Measurements from ENCODE around the gene TTLL3. TPM values are rescaled to one million over a fixed set of nuclear protein-coding genes. Genes with fewer than 3 reads are reported as not detected.

Gene TTLL3
- total RNA-seq (10 to 100 TPM; 32.4 to 50.6 TPM), polyA plus RNA-seq (ENCODE audit: insufficient read length in 2 of 2) (10 to 100 TPM; 46.7 to 75.0 TPM)
- long read RNA-seq, donor 1, full-length matches to known transcripts, result 6 of 51 reads
- long read RNA-seq, donor 1, partial matches to known transcripts, result 29 of 51 reads
- long read RNA-seq, donor 1, other reads (novel, unspliced or antisense), result 16 of 51 reads
- long read RNA-seq, donor 2, full-length matches to known transcripts, result 3 of 16 reads
- long read RNA-seq, donor 2, partial matches to known transcripts, result 8 of 16 reads
- long read RNA-seq, donor 2, other reads (novel, unspliced or antisense), result 5 of 16 reads
- long read RNA-seq, donor 3, partial matches to known transcripts, result 6 of 13 reads
- long read RNA-seq, donor 3, other reads (novel, unspliced or antisense), result 5 of 13 reads
- long read RNA-seq, donor 4, full-length matches to known transcripts, result 11 of 98 reads
- long read RNA-seq, donor 4, partial matches to known transcripts, result 50 of 98 reads
- long read RNA-seq, donor 4, other reads (novel, unspliced or antisense), result 37 of 98 reads

GRCh38 chr3:9809615-9810432 is at the start of gene TTLL3:
Gene TTLL3 (plus strand): TSS chr3:9810262. CDS start chr3:9810662, 400 bp downstream.
- peaks cover 24% of the 10 kb centered on the region for H3K4me1 ChIP-seq (ENCODE audit: control insufficient read depth, insufficient read depth, low read length)
- under 1% methylated on average over 67 of the region's 76 CpGs for WGBS (ENCODE audit: insufficient coverage)
- no peaks in the 10 kb centered on the region for H3K27me3 ChIP-seq (ENCODE audit: control insufficient read depth, insufficient read depth, low read length)
- peak within 1 kb of the TSS; percentile 94 for H3K27ac ChIP-seq (ENCODE audit: low read depth, low read length)
- no peaks in the 10 kb centered on the region for H3K9me3 ChIP-seq (ENCODE audit: control insufficient read depth, insufficient read depth, low read length)
- peaks cover 34% of the 10 kb centered on the region for H3K36me3 ChIP-seq (ENCODE audit: control insufficient read depth, insufficient read depth, low read length)
- DNase-seq (ENCODE audit: low read depth in 4 of 6, low spot score in 6 of 6), result peak; percentile 38 to 92 (median 58)
- H3K4me3 ChIP-seq (ENCODE audit: low read depth, low read length), result peak within 1 kb of the TSS; percentile 60

- no peak overlapping the region for H3K27ac ChIP-seq (ENCODE audit: low read depth, low read length)
- 90% methylated on average over 7 of the region's 10 CpGs for WGBS (ENCODE audit: insufficient coverage)
- no peaks in the 10 kb centered on the region for H3K9me3 ChIP-seq (ENCODE audit: control insufficient read depth, insufficient read depth, low read length)
- DNase-seq (ENCODE audit: low read depth in 4 of 6, low spot score in 6 of 6), result no peak
- H3K27me3 ChIP-seq (ENCODE audit: control insufficient read depth, insufficient read depth, low read length), result no peaks in the 10 kb centered on the region
- peaks cover 87% of the 10 kb centered on the region for H3K36me3 ChIP-seq (ENCODE audit: control insufficient read depth, insufficient read depth, low read length)
- H3K4me3 ChIP-seq (ENCODE audit: low read depth, low read length), result no peak overlapping the region
- peaks cover 4% of the 10 kb centered on the region for H3K4me1 ChIP-seq (ENCODE audit: control insufficient read depth, insufficient read depth, low read length)
These were observed 49.1 kb upstream of the TTLL3 start for GRCh38 chr3:9760779-9761505.

GRCh38 chr3:9761919-9762318 is 48.1 kb upstream of the TTLL3 start:
- no peak for DNase-seq (ENCODE audit: low read depth in 4 of 6, low spot score in 6 of 6)
- no CpG with 5 or more reads among the region's 5 CpGs for WGBS (ENCODE audit: insufficient coverage)
- Histone ChIP-seq H3K27me3 (ENCODE audit: control insufficient read depth, insufficient read depth, low read length) (no peaks in the 10 kb centered on the region), H3K9me3 (ENCODE audit: control insufficient read depth, insufficient read depth, low read length) (no peaks in the 10 kb centered on the region), H3K27ac (ENCODE audit: low read depth, low read length) (no peak overlapping the region), H3K4me3 (ENCODE audit: low read depth, low read length) (no peak overlapping the region), H3K4me1 (ENCODE audit: control insufficient read depth, insufficient read depth, low read length) (peaks cover 5% of the 10 kb centered on the region), H3K36me3 (ENCODE audit: control insufficient read depth, insufficient read depth, low read length) (peaks cover 79% of the 10 kb centered on the region)

GRCh38 chr3:9762871-9763270 is 47.2 kb upstream of the TTLL3 start:
- peaks cover 9% of the 10 kb centered on the region for H3K4me1 ChIP-seq (ENCODE audit: control insufficient read depth, insufficient read depth, low read length)
- WGBS (ENCODE audit: insufficient coverage), result 89% methylated on average over 8 of the region's 8 CpGs
- H3K27me3 ChIP-seq (ENCODE audit: control insufficient read depth, insufficient read depth, low read length), result no peaks in the 10 kb centered on the region
- no peak overlapping the region for H3K4me3 ChIP-seq (ENCODE audit: low read depth, low read length)
- peaks cover 76% of the 10 kb centered on the region for H3K36me3 ChIP-seq (ENCODE audit: control insufficient read depth, insufficient read depth, low read length)
- H3K27ac ChIP-seq (ENCODE audit: low read depth, low read length), result no peak overlapping the region
- DNase-seq (ENCODE audit: low read depth in 4 of 6, low spot score in 6 of 6), result no peak
- no peaks in the 10 kb centered on the region for H3K9me3 ChIP-seq (ENCODE audit: control insufficient read depth, insufficient read depth, low read length)

- Histone ChIP-seq H3K9me3 (ENCODE audit: control insufficient read depth, insufficient read depth, low read length) (no peaks in the 10 kb centered on the region), H3K36me3 (ENCODE audit: control insufficient read depth, insufficient read depth, low read length) (peaks cover 47% of the 10 kb centered on the region), H3K4me3 (ENCODE audit: low read depth, low read length) (no peak overlapping the region), H3K27me3 (ENCODE audit: control insufficient read depth, insufficient read depth, low read length) (no peaks in the 10 kb centered on the region), H3K27ac (ENCODE audit: low read depth, low read length) (no peak overlapping the region), H3K4me1 (ENCODE audit: control insufficient read depth, insufficient read depth, low read length) (peaks cover 38% of the 10 kb centered on the region)
- peak in 1 of 6 donors; percentile 4 for DNase-seq (ENCODE audit: low read depth in 4 of 6, low spot score in 6 of 6)
- WGBS (ENCODE audit: insufficient coverage), result 96% methylated on average over 2 of the region's 4 CpGs
These were observed 44.2 kb upstream of the TTLL3 start for GRCh38 chr3:9765865-9766264.

- Histone ChIP-seq H3K27ac (ENCODE audit: low read depth, low read length) (no peak overlapping the region), H3K9me3 (ENCODE audit: control insufficient read depth, insufficient read depth, low read length) (no peaks in the 10 kb centered on the region), H3K4me3 (ENCODE audit: low read depth, low read length) (no peak overlapping the region), H3K36me3 (ENCODE audit: control insufficient read depth, insufficient read depth, low read length) (peaks cover 33% of the 10 kb centered on the region), H3K27me3 (ENCODE audit: control insufficient read depth, insufficient read depth, low read length) (no peaks in the 10 kb centered on the region), H3K4me1 (ENCODE audit: control insufficient read depth, insufficient read depth, low read length) (peaks cover 40% of the 10 kb centered on the region)
- no peak for DNase-seq (ENCODE audit: low read depth in 4 of 6, low spot score in 6 of 6)
- WGBS (ENCODE audit: insufficient coverage), result 85% methylated on average over 5 of the region's 7 CpGs
These were observed 42.6 kb upstream of the TTLL3 start for GRCh38 chr3:9767418-9767817.

GRCh38 chr3:9768141-9768775 is 41.8 kb upstream of the TTLL3 start:
- DNase-seq (ENCODE audit: low read depth in 4 of 6, low spot score in 6 of 6), result peak in 1 of 6 donors; percentile 8
- H3K27ac ChIP-seq (ENCODE audit: low read depth, low read length), result no peak overlapping the region

GRCh38 chr3:9769012-9769411 is 41.0 kb upstream of the TTLL3 start:
- H3K9me3 ChIP-seq (ENCODE audit: control insufficient read depth, insufficient read depth, low read length), result no peaks in the 10 kb centered on the region
- no peaks in the 10 kb centered on the region for H3K27me3 ChIP-seq (ENCODE audit: control insufficient read depth, insufficient read depth, low read length)
- DNase-seq (ENCODE audit: low read depth in 4 of 6, low spot score in 6 of 6), result peak in 1 of 6 donors; percentile 19
- 62% methylated on average over 5 of the region's 5 CpGs for WGBS (ENCODE audit: insufficient coverage)
- H3K4me3 ChIP-seq (ENCODE audit: low read depth, low read length), result peak overlapping the region; percentile 48
- H3K4me1 ChIP-seq (ENCODE audit: control insufficient read depth, insufficient read depth, low read length), result peaks cover 40% of the 10 kb centered on the region
- H3K27ac ChIP-seq (ENCODE audit: low read depth, low read length), result peak overlapping the region; percentile 65
- H3K36me3 ChIP-seq (ENCODE audit: control insufficient read depth, insufficient read depth, low read length), result peaks cover 21% of the 10 kb centered on the region

More at GRCh38 chr3:9768141-9768775, 41.8 kb upstream of the TTLL3 start:
- Histone ChIP-seq H3K4me1 (ENCODE audit: control insufficient read depth, insufficient read depth, low read length) (peaks cover 40% of the 10 kb centered on the region), H3K27me3 (ENCODE audit: control insufficient read depth, insufficient read depth, low read length) (no peaks in the 10 kb centered on the region), H3K36me3 (ENCODE audit: control insufficient read depth, insufficient read depth, low read length) (peaks cover 24% of the 10 kb centered on the region), H3K4me3 (ENCODE audit: low read depth, low read length) (no peak overlapping the region), H3K9me3 (ENCODE audit: control insufficient read depth, insufficient read depth, low read length) (no peaks in the 10 kb centered on the region)
- 56% methylated on average over 5 of the region's 6 CpGs for WGBS (ENCODE audit: insufficient coverage)
